Breast epithelium (tissue), 4 donors: ENCODE results near the gene EEF1E1. TPM values are rescaled to one million over a fixed set of nuclear protein-coding genes. Genes with fewer than 3 reads are reported as not detected.

ENCODE experiments used
- DNase-seq, 2 donors: peaks; one replicate each; pipeline ENCODE4 v3.0.0-alpha.2; 2019; ENCODE audit warnings: low spot score in 2 of 2
- H3K27ac ChIP-seq, 2 donors: fragments of 200-600 bp; sonication (generic) in 1 of 2; one replicate each; pipeline ENCODE4 v1.5.1; 2016 to 2019; ENCODE audit warnings: mild to moderate bottlenecking in 1 of 2
- H3K27me3 ChIP-seq, 2 donors: fragments of 200-600 bp; sonication (generic) in 1 of 2; one replicate each; pipeline versions ENCODE4 v1.5.1 to v1.6.0; 2017 to 2019; ENCODE audit warnings: control low read depth in 1 of 2, mild to moderate bottlenecking in 1 of 2
- H3K36me3 ChIP-seq: fragments of 200-600 bp; one replicate; pipeline ENCODE4 v1.5.1; 2019
- H3K4me1 ChIP-seq, 2 donors: fragments of 200-600 bp; sonication (generic); one replicate each; pipeline ENCODE4 v1.5.1; 2016 to 2019; ENCODE audit warnings: control low read depth in 1 of 2
- H3K4me3 ChIP-seq, 3 donors: fragments of 200-600 bp; sonication (generic); 1 replicate in 2 of 3; 2 replicates in 1 of 3; pipeline ENCODE4 v1.5.1; 2016 to 2019; ENCODE audit warnings: mild to moderate bottlenecking in 3 of 3, moderate library complexity in 2 of 3
- H3K9me3 ChIP-seq, 2 donors: fragments of 200-600 bp; sonication (generic) in 1 of 2; one replicate each; pipeline ENCODE4 v1.5.1; 2016 to 2019; ENCODE audit warnings: control low read depth in 1 of 2
- POLR2A ChIP-seq: fragments of 450-650 bp; IDR thresholded peaks from one replicate; pipeline ENCODE4 v1.6.1; 2016; ENCODE audit warnings: antibody characterized with exemption, mild to moderate bottlenecking, moderate library complexity
- POLR2AphosphoS5 ChIP-seq, 3 donors: sonication (generic); formaldehyde crosslinking; IDR thresholded peaks; one replicate each; pipeline ENCODE4 v1.6.1; 2017; ENCODE audit warnings: antibody characterized with exemption in 3 of 3
- intact Hi-C: fragments of 100-400 bp; cut with DNase I; formaldehyde crosslinking; loops from one replicate; pipeline ENCODE4 v1.15.1; 2023; ENCODE audit warnings: low total_unique reads
- total RNA-seq, 3 donors: library from RNA; depleted of rRNA; stranded (reverse); fragments of >200 nt; gene quantifications; one replicate each; pipeline ENCODE4 v1.1.0, GENCODE V29; 2016
- TF ChIP-seq, protein P1 (sequence below), 3 donors: fragments of 450-650 bp; IDR thresholded peaks; one replicate each; pipeline ENCODE4 v1.5.1; 2016 to 2017; ENCODE audit warnings: antibody characterized with exemption in 3 of 3, mild to moderate bottlenecking in 3 of 3, moderate library complexity in 3 of 3

EEF1E1 gene
- 10 to 100 TPM; 18.9 to 48.5 (median 39.1) TPM for total RNA-seq

DNA sequence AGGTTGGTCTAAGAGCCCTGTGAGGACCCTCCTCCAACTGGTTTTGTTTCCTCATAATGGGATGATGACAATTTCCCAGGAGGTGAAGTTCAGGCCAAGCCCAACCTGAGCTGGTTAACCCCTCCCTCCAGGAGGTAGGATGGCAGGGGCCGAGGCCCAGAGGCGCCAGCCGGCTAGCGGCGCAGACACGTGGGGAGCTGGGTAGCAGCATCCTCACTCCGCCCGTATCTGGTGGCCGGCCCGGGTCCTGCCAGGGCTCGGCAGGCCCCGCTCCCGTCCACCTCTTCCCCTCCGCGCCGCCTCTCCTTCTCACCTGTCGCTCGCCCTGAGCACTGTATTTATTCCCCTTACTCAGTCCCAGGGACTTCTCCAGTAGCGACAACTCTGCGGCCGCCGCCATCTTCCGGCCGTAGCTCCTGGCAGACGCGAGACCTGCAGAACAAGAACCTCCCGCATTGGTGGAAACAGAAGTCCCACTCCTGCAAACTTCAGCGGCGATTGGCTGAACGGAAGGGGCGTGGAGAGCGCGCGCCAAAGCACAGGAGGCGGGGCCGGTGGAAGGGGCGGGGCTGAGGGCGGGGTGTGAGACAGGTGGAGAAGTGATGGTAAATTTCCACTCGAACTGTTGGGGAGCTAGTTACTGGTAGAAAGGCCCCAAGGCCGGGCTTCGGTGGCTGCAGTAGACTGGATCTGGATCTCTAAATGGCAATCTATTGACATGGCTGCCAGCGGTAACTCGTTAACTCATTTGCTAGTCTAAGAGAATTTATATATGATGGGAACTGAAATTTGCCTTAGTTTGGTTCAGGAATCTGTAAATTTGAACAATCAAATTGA is at the start of gene EEF1E1:
TSS of gene EEF1E1 (minus strand) at position 427 of the 837 bp plus-strand sequence. CDS start at position 400, 27 bp downstream.
- Histone ChIP-seq H3K27ac (peak within 1 kb of the TSS; percentile 72 to 78), H3K4me1 (no peaks in the 10 kb centered on the region), H3K36me3 (no peaks in the 10 kb centered on the region), H3K9me3 (no peaks in the 10 kb centered on the region), H3K27me3 (no peaks in the 10 kb centered on the region), H3K4me3 (peak within 1 kb of the TSS; percentile 68 to 94 (median 73))
- no peak for TF ChIP-seq POLR2A
- TF ChIP-seq, protein P1, sequence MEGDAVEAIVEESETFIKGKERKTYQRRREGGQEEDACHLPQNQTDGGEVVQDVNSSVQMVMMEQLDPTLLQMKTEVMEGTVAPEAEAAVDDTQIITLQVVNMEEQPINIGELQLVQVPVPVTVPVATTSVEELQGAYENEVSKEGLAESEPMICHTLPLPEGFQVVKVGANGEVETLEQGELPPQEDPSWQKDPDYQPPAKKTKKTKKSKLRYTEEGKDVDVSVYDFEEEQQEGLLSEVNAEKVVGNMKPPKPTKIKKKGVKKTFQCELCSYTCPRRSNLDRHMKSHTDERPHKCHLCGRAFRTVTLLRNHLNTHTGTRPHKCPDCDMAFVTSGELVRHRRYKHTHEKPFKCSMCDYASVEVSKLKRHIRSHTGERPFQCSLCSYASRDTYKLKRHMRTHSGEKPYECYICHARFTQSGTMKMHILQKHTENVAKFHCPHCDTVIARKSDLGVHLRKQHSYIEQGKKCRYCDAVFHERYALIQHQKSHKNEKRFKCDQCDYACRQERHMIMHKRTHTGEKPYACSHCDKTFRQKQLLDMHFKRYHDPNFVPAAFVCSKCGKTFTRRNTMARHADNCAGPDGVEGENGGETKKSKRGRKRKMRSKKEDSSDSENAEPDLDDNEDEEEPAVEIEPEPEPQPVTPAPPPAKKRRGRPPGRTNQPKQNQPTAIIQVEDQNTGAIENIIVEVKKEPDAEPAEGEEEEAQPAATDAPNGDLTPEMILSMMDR (IDR thresholded peaks at IDR 0.05): no peak
- TF ChIP-seq POLR2AphosphoS5 (IDR thresholded peaks at IDR 0.05): peak; percentile 46 to 59 (median 54)
- peak; percentile 94 to 96 for DNase-seq
- intact Hi-C loops: loop anchor here (5.0 kb wide), 1 partner anchor 40 kb away; the partner anchor contains the start of gene BLOC1S5

DNA sequence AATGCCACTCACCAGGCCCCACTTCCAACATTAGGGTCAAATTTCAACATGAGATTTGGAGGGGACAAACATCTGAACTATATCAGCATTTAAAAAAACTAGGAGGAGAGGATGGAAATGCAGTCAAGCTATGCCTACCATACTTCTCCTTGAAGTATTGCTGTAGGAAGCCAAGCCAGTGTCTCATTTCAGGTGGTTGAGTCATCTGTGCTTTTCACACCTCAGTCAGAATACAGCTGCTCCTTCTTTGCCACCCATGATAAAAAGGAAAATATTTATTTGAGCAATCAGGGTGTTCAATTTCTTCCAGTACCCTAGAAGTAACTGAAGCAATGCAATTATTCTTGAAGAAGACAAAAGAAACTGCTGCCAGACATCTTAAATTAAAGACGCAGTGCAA is 47.0 kb upstream of the EEF1E1 start:
- H3K4me3 ChIP-seq: no peak overlapping the region
- intact Hi-C loops: loop anchor here (5.0 kb wide), 1 partner anchor 1533 kb away; no protein-coding TSS in a partner anchor
- H3K36me3 ChIP-seq: no peaks in the 10 kb centered on the region
- no peak for DNase-seq
- H3K27me3 ChIP-seq: no peaks in the 10 kb centered on the region
- no peak overlapping the region for H3K27ac ChIP-seq
- no peaks in the 10 kb centered on the region for H3K4me1 ChIP-seq
- H3K9me3 ChIP-seq: no peaks in the 10 kb centered on the region
- TF ChIP-seq POLR2A: no peak
- TF ChIP-seq, protein P1 (IDR thresholded peaks at IDR 0.05): no peak
- no peak for TF ChIP-seq POLR2AphosphoS5 (IDR thresholded peaks at IDR 0.05)

DNA sequence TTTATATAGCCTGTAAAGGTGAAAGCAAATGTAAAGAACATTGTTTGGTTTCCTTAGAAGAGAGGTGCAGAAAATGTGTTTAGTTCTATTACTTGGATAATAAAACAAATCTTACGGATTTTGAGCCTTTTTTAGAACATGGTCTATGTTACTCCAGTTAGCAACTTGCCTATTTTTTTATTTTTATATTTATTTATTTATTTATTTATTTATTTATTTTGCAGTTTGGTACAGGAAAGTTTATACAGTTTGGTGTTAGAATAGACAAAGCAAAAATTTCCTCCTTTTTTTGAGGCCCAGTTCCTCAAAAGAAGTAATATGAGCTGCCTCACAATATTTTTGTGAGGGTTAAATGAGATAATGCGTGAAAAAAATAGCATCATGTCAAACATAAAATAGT is 41.6 kb upstream of the EEF1E1 start:
- TF ChIP-seq, protein P1 (IDR thresholded peaks at IDR 0.05): no peak
- TF ChIP-seq POLR2AphosphoS5 (IDR thresholded peaks at IDR 0.05) (no peak), POLR2A (no peak)
- no peaks in the 10 kb centered on the region for H3K4me1 ChIP-seq

DNA sequence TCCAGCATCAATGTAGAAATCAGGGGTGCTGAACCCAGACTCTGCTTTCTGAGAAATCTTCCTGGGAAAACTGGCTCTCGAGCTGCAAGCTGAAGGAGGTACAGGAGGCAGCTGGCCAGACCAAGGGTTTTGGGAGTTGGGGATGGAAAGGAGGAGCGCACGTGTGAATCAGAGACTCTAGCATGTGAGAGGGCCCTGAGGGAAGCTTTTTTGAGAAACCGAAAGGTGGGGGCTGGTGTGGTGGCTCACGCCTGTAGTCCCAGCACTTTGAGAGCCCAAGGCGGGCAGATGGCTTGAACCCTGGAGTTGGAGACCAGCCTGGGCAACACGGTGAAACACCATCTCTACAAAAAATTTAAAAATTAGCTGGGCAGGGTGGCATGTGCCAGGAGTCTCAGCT is 37.1 kb upstream of the EEF1E1 start:
- intact Hi-C loops: no loop called here
- Histone ChIP-seq H3K4me1 (no peaks in the 10 kb centered on the region), H3K27me3 (no peaks in the 10 kb centered on the region), H3K36me3 (no peaks in the 10 kb centered on the region), H3K27ac (no peak overlapping the region), H3K9me3 (no peaks in the 10 kb centered on the region), H3K4me3 (no peak overlapping the region)
- no peak for DNase-seq
- TF ChIP-seq, protein P1 (IDR thresholded peaks at IDR 0.05): no peak

More for the DNA sequence above, 41.6 kb upstream of the EEF1E1 start:
- H3K27me3 ChIP-seq: no peaks in the 10 kb centered on the region
- H3K27ac ChIP-seq: no peak overlapping the region
- H3K9me3 ChIP-seq: no peaks in the 10 kb centered on the region
- no peak overlapping the region for H3K4me3 ChIP-seq
- H3K36me3 ChIP-seq: no peaks in the 10 kb centered on the region
- no peak for DNase-seq
- intact Hi-C loops: no loop called here

DNA sequence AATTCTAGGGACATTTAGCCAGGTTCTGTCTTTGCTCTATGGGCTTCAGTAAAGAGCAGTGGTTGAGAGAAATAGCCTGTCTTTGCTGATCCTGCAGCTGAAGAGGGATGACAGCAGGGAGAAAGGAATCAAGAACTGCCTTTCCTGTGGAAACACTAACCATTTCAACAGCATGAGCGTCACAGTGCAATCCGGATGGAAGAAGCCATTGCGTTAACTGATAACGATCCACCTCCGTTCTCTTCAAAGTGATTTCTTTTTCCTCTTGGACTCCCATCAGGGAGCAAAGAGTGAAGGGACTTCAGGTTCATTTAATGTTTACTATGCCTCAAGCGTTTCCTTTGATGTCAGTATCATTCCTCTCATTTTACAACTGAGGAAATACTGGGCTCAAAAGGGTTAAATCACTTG is 35.2 kb upstream of the EEF1E1 start:
- Histone ChIP-seq H3K27me3 (no peaks in the 10 kb centered on the region), H3K36me3 (no peaks in the 10 kb centered on the region), H3K27ac (no peak overlapping the region), H3K4me3 (no peak overlapping the region), H3K4me1 (no peaks in the 10 kb centered on the region), H3K9me3 (no peaks in the 10 kb centered on the region)
- intact Hi-C loops: no loop called here
- TF ChIP-seq, protein P1 (IDR thresholded peaks at IDR 0.05): no peak
- no peak for TF ChIP-seq POLR2AphosphoS5 (IDR thresholded peaks at IDR 0.05)
- TF ChIP-seq POLR2A: no peak
- DNase-seq: no peak
